Endothelial cell of umbilical vein (primary cell): ENCODE results near the gene AP1G1. TPM values are rescaled to one million over a fixed set of nuclear protein-coding genes. Genes with fewer than 3 reads are reported as not detected.

ENCODE experiments used
- BruUV-seq: library from RNA; stranded (reverse); fragments of 400-500 nt; replicated peaks from 2 replicates; lab custom pipeline; 2021; lab: Mats Ljungman, UMichigan
- CTCF ChIA-PET: fragments of 300-600, 350-600 bp; sonication (Branson Sonifier 250); formaldehyde crosslinking; loops from one replicate; lab custom pipeline; 2021; ENCODE audit warnings: antibody characterized with exemption, inconsistent platforms; lab: Charles Lee
- POLR2A ChIA-PET: fragments of 300-600, 350-600 bp; sonication (Branson Sonifier 250); formaldehyde crosslinking; loops from one replicate; lab custom pipeline; 2021; ENCODE audit warnings: antibody characterized with exemption, inconsistent platforms; lab: Charles Lee
- DNase-seq: peaks from one replicate; pipeline ENCODE4 v3.0.0-alpha.2; 2011; ENCODE audit warnings: low read depth, low spot score
- FAIRE-seq: peaks from 2 replicates; lab custom pipeline; 2011; peaks lifted over from hg19 to GRCh38; lab: Jason Lieb, UNC
- H2AFZ ChIP-seq: 2 replicates; pipeline ENCODE4 v1.6.0; 2012; ENCODE audit warnings: low read depth, low read length, control low read depth, inconsistent platforms
- H3K27ac ChIP-seq: 2 replicates; pipeline ENCODE4 v1.5.1; 2011; ENCODE audit warnings: low read depth, mild to moderate bottlenecking, control low read depth, low read length, moderate library complexity; ENCODE audit not compliant: insufficient read depth
- H3K27me3 ChIP-seq, 2 experiments: 2 replicates each; pipeline versions ENCODE4 v1.6.0 to v1.6.1; 2011; ENCODE audit warnings: low read length in 2 of 2, mixed read lengths in 1 of 2; ENCODE audit not compliant: control insufficient read depth in 2 of 2, insufficient read depth in 2 of 2
- H3K36me3 ChIP-seq, 2 experiments: 2 replicates in 1 of 2; 3 replicates in 1 of 2; pipeline ENCODE4 v1.5.1; 2011; ENCODE audit warnings: low read length in 2 of 2, mild to moderate bottlenecking in 1 of 2, moderate library complexity in 1 of 2; ENCODE audit not compliant: control insufficient read depth in 2 of 2, insufficient read depth in 2 of 2; ENCODE audit errors: extremely low read depth in 1 of 2
- H3K4me1 ChIP-seq: 3 replicates; pipeline ENCODE4 v1.5.1; 2011; ENCODE audit warnings: mild to moderate bottlenecking, low read length; ENCODE audit not compliant: control insufficient read depth, insufficient read depth; ENCODE audit errors: extremely low read depth
- H3K4me2 ChIP-seq: 2 replicates; pipeline ENCODE4 v1.6.1; 2011; ENCODE audit warnings: low read length, control low read depth, mixed read lengths; ENCODE audit not compliant: insufficient read depth
- H3K4me3 ChIP-seq, 3 experiments: fragments of 200-600 bp in 1 of 3; sonication (generic), shearing (Covaris generic) in 1 of 3; replicated peaks in 1 of 3; 2 replicates each; pipeline ENCODE4 v1.5.1; 2011 to 2016; ENCODE audit warnings: control low read depth in 3 of 3, low read length in 3 of 3, mild to moderate bottlenecking in 2 of 3, inconsistent platforms in 1 of 3, low read depth in 1 of 3, moderate library complexity in 1 of 3; ENCODE audit not compliant: insufficient read depth in 1 of 3
- H3K79me2 ChIP-seq: 2 replicates; pipeline ENCODE4 v1.6.0; 2012; ENCODE audit warnings: low read length, inconsistent platforms; ENCODE audit not compliant: control insufficient read depth, insufficient read depth
- H3K9ac ChIP-seq: replicated peaks from 2 replicates; pipeline ENCODE3; 2011; ENCODE audit warnings: low read length, control low read depth; ENCODE audit not compliant: insufficient read depth; ENCODE audit errors: extremely low read depth
- H3K9me1 ChIP-seq: replicated peaks from 3 replicates; pipeline ENCODE4 v1.6.0; 2011; ENCODE audit warnings: mild to moderate bottlenecking, low read length; ENCODE audit not compliant: control insufficient read depth, insufficient read depth; ENCODE audit errors: extremely low read depth
- H3K9me3 ChIP-seq: replicated peaks from 2 replicates; pipeline ENCODE4 v1.5.1; 2012; ENCODE audit warnings: low read length, inconsistent platforms; ENCODE audit not compliant: control insufficient read depth, insufficient read depth
- H4K20me1 ChIP-seq: replicated peaks from 2 replicates; pipeline ENCODE3; 2011; ENCODE audit warnings: mild to moderate bottlenecking, low read length; ENCODE audit not compliant: control insufficient read depth, insufficient read depth; ENCODE audit errors: extremely low read depth
- CTCF ChIP-seq, 2 donors: IDR thresholded peaks; 1 replicate in 1 of 2; 2 replicates in 1 of 2; pipeline ENCODE4 v1.5.1; 2011; ENCODE audit warnings: low read length in 2 of 2, mild to moderate bottlenecking in 2 of 2, moderate library complexity in 2 of 2, control low read depth in 1 of 2, inconsistent platforms in 1 of 2, low read depth in 1 of 2; ENCODE audit not compliant: insufficient read depth in 1 of 2; ENCODE audit errors: extremely low read depth in 1 of 2
- EZH2 ChIP-seq: IDR thresholded peaks from 2 replicates; pipeline ENCODE4 v1.6.1; 2012; ENCODE audit warnings: borderline replicate concordance, low read depth, mild to moderate bottlenecking, moderate library complexity, low read length, inconsistent platforms; ENCODE audit not compliant: severe bottlenecking
- GATA2 ChIP-seq: IDR thresholded peaks from 2 replicates; pipeline ENCODE4 v1.7.0; 2011; ENCODE audit warnings: low read depth, mild to moderate bottlenecking, moderate library complexity, mixed read lengths, low read length; ENCODE audit not compliant: insufficient read length, insufficient read depth
- JUN ChIP-seq: IDR thresholded peaks from 2 replicates; pipeline ENCODE4 v1.6.1; 2011; ENCODE audit warnings: borderline replicate concordance, low read depth; ENCODE audit not compliant: insufficient read length, insufficient read depth
- MAX ChIP-seq: IDR thresholded peaks from 2 replicates; pipeline ENCODE4 v1.6.1; 2011; ENCODE audit not compliant: insufficient read depth, insufficient read length
- POLR2AphosphoS5 ChIP-seq: IDR thresholded peaks from 2 replicates; pipeline ENCODE4 v1.6.1; 2012; ENCODE audit warnings: low read depth, mild to moderate bottlenecking, control low read depth, low read length, moderate library complexity; ENCODE audit not compliant: insufficient read depth
- dilution Hi-C: fragments of 300-500 bp; cut with MboI; formaldehyde crosslinking; loops from one replicate; pipeline ENCODE4 v1.15.0; 2019; ENCODE audit warnings: low sequenced_read_pairs; ENCODE audit not compliant: extremely low pct_ligation_motif_present
- intact Hi-C: fragments of 100-400 bp; cut with micrococcal nuclease; formaldehyde crosslinking; loops from one replicate; pipeline ENCODE4 v1.10.0; 2022
- polyA plus RNA-seq, 4 experiments: library from polyadenylated mRNA; depleted of rRNA in 3 of 4; stranded (reverse) in 3 of 4; unstranded in 1 of 4; fragments of >200 nt; gene quantifications; 2 replicates each; pipeline versions ENCODE4 v1.2.1 to v1.2.3, GENCODE V29; 2011 to 2012; ENCODE audit warnings: missing spikeins in 1 of 4
- total RNA-seq: library from RNA; stranded (reverse); gene quantifications from 2 replicates; pipeline ENCODE4 v1.2.3, GENCODE V29; 2021

AP1G1 gene
- total and polyA plus RNA-seq, 2 donors (not counting 3 experiments of a cell fraction or from before 2014, with no cell fraction given), result 57.4 to 85.3 TPM

GRCh38 chr16:71848622-71849021, 40.0 kb upstream of the AP1G1 start:
- H3K79me2 ChIP-seq, result peaks cover 30% of the 10 kb centered on the region
- H3K9me1 ChIP-seq, result no peaks in the 10 kb centered on the region
- no peak overlapping the region for H3K27ac ChIP-seq
- FAIRE-seq, result peak; percentile 42
- ChIA-PET POLR2A (no interaction called here), CTCF (interaction anchor here (0.6 kb wide), 1 partner anchor 33 kb away, joined by 4 read pairs; no protein-coding TSS in a partner anchor)
- no peak overlapping the region for H3K4me2 ChIP-seq
- dilution Hi-C loops, result loop anchor here (10.0 kb wide), 1 partner anchor 64 kb away; no protein-coding TSS in a partner anchor
- peaks cover 13 to 28% of the 10 kb centered on the region in 2 experiments for H3K36me3 ChIP-seq
- intact Hi-C loops, result loop anchor here (5.0 kb wide), 1 partner anchor 114 kb away; no protein-coding TSS in a partner anchor
- peaks cover 12% of the 10 kb centered on the region for H3K4me1 ChIP-seq
- no peaks in the 10 kb centered on the region for H3K9me3 ChIP-seq
- H2AFZ ChIP-seq, result no peak overlapping the region
- H3K4me3 ChIP-seq, result no peak overlapping the region
- no TSS peak for BruUV-seq
- H4K20me1 ChIP-seq, result no peaks in the 10 kb centered on the region
- H3K9ac ChIP-seq, result no peak overlapping the region
- H3K27me3 ChIP-seq, result no peaks in the 10 kb centered on the region
- DNase-seq, result no peak
- no peak for TF ChIP-seq CTCF (IDR thresholded peaks at IDR 0.05; ENCODE audit: extremely low read depth in 1 of 2, insufficient read depth in 1 of 2, low read depth in 1 of 2, low read length in 2 of 2)
- TF ChIP-seq GATA2, result no peak
- no peak for TF ChIP-seq POLR2AphosphoS5
- TF ChIP-seq EZH2, result no peak
- no peak for TF ChIP-seq MAX
- TF ChIP-seq JUN, result peak; percentile 58
